Femur (tissue), 1 donor: ENCODE results near the gene MYO3A.

ENCODE experiments used
- DNase-seq: peaks from one replicate; pipeline ENCODE4 v3.0.0-alpha.2; 2017

The MYO3A gene

GRCh38 chr10:25933653-25934608 is at the start of gene MYO3A:
TSS of gene MYO3A (plus strand) at chr10:25934229. CDS start at chr10:25952111, 17,882 bp downstream.
- DNase-seq = peak; percentile 34

- DNase-seq = no peak
These were observed 45.4 kb upstream of the MYO3A start for GRCh38 chr10:25888627-25889026.

GRCh38 chr10:25890995-25891394 is 43.0 kb upstream of the MYO3A start:
- no peak for DNase-seq

- no peak for DNase-seq
These were observed 38.2 kb upstream of the MYO3A start for GRCh38 chr10:25895856-25896255.

GRCh38 chr10:25896421-25896820 is 37.6 kb upstream of the MYO3A start:
- no peak for DNase-seq

- no peak for DNase-seq
These were observed 34.7 kb upstream of the MYO3A start for GRCh38 chr10:25899304-25899703.

GRCh38 chr10:25901199-25901598 is 32.8 kb upstream of the MYO3A start:
- DNase-seq = no peak

- no peak for DNase-seq
These were observed 32.0 kb upstream of the MYO3A start for GRCh38 chr10:25902002-25902401.

- DNase-seq = no peak
These were observed 26.8 kb upstream of the MYO3A start for GRCh38 chr10:25907261-25907660.

- no peak for DNase-seq
These were observed 21.2 kb upstream of the MYO3A start for GRCh38 chr10:25912866-25913265.

- no peak for DNase-seq
These were observed 19.3 kb upstream of the MYO3A start for GRCh38 chr10:25914776-25915175.

- DNase-seq = no peak
These were observed 651 bp downstream of the MYO3A start for GRCh38 chr10:25934621-25935139.

GRCh38 chr10:25938405-25938804 is 4.4 kb downstream of the MYO3A start:
- DNase-seq = no peak

GRCh38 chr10:25944771-25945170 is 10.7 kb downstream of the MYO3A start:
- no peak for DNase-seq

- no peak for DNase-seq
These were observed 18.8 kb downstream of the MYO3A start for GRCh38 chr10:25952857-25953256.

GRCh38 chr10:25954851-25955250 is 20.8 kb downstream of the MYO3A start:
- DNase-seq = no peak

GRCh38 chr10:25959540-25960232 is 25.7 kb downstream of the MYO3A start:
- no peak for DNase-seq

- DNase-seq = no peak
These were observed 31.6 kb downstream of the MYO3A start for GRCh38 chr10:25965584-25965983.

- no peak for DNase-seq
These were observed 32.8 kb downstream of the MYO3A start for GRCh38 chr10:25966844-25967243.

GRCh38 chr10:25972631-25973030 is 38.6 kb downstream of the MYO3A start:
- DNase-seq = no peak

- no peak for DNase-seq
These were observed 40.9 kb downstream of the MYO3A start for GRCh38 chr10:25974897-25975459.

- DNase-seq = no peak
These were observed 44.7 kb downstream of the MYO3A start for GRCh38 chr10:25978771-25979170.

- no peak for DNase-seq
These were observed 48.1 kb downstream of the MYO3A start for GRCh38 chr10:25982107-25982506.
